ENCODE measurements around the gene EPAS1.

GRCh38 chr2:46407852-46408455 is 110.7 kb downstream of the EPAS1 start:
- TF ChIP-seq FOSL2 (CRISPR knock-in tag; IDR thresholded peaks at IDR 0.05) (no peak), HDAC2 (CRISPR knock-in tag; IDR thresholded peaks at IDR 0.05) (no peak), CHD2 (IDR thresholded peaks at IDR 0.05; ENCODE audit: low read depth, low read length) (no peak), BCLAF1 (IDR thresholded peaks at IDR 0.05) (no peak), FOXA1 (IDR thresholded peaks at IDR 0.05) (no peak), FOXA1 (CRISPR knock-in tag; IDR thresholded peaks at IDR 0.05) (no peak), SRF (IDR thresholded peaks at IDR 0.05; ENCODE audit: low read depth, low read length) (no peak), ZBTB26 (CRISPR knock-in tag; IDR thresholded peaks at IDR 0.05; ENCODE audit: borderline replicate concordance) (no peak)
- TF ChIP-seq, protein P1, sequence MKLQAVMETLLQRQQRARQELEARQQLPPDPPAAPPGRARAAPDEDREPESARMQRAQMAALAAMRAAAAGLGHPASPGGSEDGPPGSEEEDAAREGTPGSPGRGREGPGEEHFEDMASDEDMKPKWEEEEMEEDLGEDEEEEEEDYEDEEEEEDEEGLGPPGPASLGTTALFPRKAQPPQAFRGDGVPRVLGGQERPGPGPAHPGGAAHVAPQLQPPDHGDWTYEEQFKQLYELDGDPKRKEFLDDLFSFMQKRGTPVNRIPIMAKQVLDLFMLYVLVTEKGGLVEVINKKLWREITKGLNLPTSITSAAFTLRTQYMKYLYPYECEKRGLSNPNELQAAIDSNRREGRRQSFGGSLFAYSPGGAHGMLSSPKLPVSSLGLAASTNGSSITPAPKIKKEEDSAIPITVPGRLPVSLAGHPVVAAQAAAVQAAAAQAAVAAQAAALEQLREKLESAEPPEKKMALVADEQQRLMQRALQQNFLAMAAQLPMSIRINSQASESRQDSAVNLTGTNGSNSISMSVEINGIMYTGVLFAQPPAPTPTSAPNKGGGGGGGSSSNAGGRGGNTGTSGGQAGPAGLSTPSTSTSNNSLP (IDR thresholded peaks at IDR 0.05; ENCODE audit: low read depth, low read length): no peak
